GM21786 (cell line): ENCODE results near the gene PSMD14.
A peak's percentile ranks its signal among the peaks of the same experiment; 100 is the strongest.
"Not testable (repeated sequence)": the region's sequence is repeated elsewhere in the genome, so short reads cannot be mapped to it uniquely, and the experiment has no call there.

Experiments used
- ATAC-seq: cut with Tn5 transposase; IDR thresholded peaks from one replicate; pipeline ENCODE4 v1.9.1; 2021; ENCODE audit not compliant: unreplicated experiment

PSMD14 gene

GRCh38 chr2:161308178-161308955 is at the start of gene PSMD14:
PSMD14 (plus strand) TSS chr2:161308425; CDS start chr2:161318826, 10,401 bp downstream.
- ATAC-seq = peak; percentile 99

- ATAC-seq = no peak
These were observed 42.4 kb upstream of the PSMD14 start for GRCh38 chr2:161265874-161266273.

GRCh38 chr2:161269111-161269510 is 39.1 kb upstream of the PSMD14 start:
- ATAC-seq = no peak

GRCh38 chr2:161273038-161273760 is 35.0 kb upstream of the PSMD14 start:
- ATAC-seq = peak; percentile 86

GRCh38 chr2:161278564-161279229 is 29.5 kb upstream of the PSMD14 start:
- ATAC-seq = not testable (repeated sequence)

- ATAC-seq = not testable (repeated sequence)
These were observed 28.9 kb upstream of the PSMD14 start for GRCh38 chr2:161279230-161279815.

GRCh38 chr2:161280906-161281323 is 27.3 kb upstream of the PSMD14 start:
- not testable (repeated sequence) for ATAC-seq

GRCh38 chr2:161281615-161282310 is 26.5 kb upstream of the PSMD14 start:
- ATAC-seq = not testable (repeated sequence)

- not testable (repeated sequence) for ATAC-seq
These were observed 25.9 kb upstream of the PSMD14 start for GRCh38 chr2:161282311-161282644.

- ATAC-seq = no peak
These were observed 24.3 kb upstream of the PSMD14 start for GRCh38 chr2:161283926-161284325.

- no peak for ATAC-seq
These were observed 4.6 kb upstream of the PSMD14 start for GRCh38 chr2:161303535-161304050.

- no peak for ATAC-seq
These were observed 1.3 kb upstream of the PSMD14 start for GRCh38 chr2:161306919-161307318.

GRCh38 chr2:161307676-161308075 is 549 bp upstream of the PSMD14 start:
- no peak for ATAC-seq

- ATAC-seq = no peak
These were observed 4.8 kb downstream of the PSMD14 start for GRCh38 chr2:161312996-161313395.

- ATAC-seq = no peak
These were observed 7.2 kb downstream of the PSMD14 start for GRCh38 chr2:161315380-161315779.

GRCh38 chr2:161316701-161317100 is 8.5 kb downstream of the PSMD14 start:
- no peak for ATAC-seq

GRCh38 chr2:161321944-161322648 is 13.9 kb downstream of the PSMD14 start:
- ATAC-seq = no peak

- ATAC-seq = no peak
These were observed 16.7 kb downstream of the PSMD14 start for GRCh38 chr2:161324876-161325275.

- ATAC-seq = no peak
These were observed 19.4 kb downstream of the PSMD14 start for GRCh38 chr2:161327582-161327981.
